Liver (tissue), 9 donors: Measurements from ENCODE around the gene RAB23. TPM values are rescaled to one million over a fixed set of nuclear protein-coding genes. Genes with fewer than 3 reads are reported as not detected.

Source experiments
- DNase-seq: peaks from one replicate; pipeline ENCODE4 v3.0.0-alpha.2; 2017; ENCODE audit warnings: low spot score
- H3K27ac ChIP-seq, 2 donors: one replicate each; pipeline ENCODE4 v1.7.0; 2013; ENCODE audit warnings: inconsistent platforms in 2 of 2, low read length in 2 of 2, control low read depth in 1 of 2, low read depth in 1 of 2, mild to moderate bottlenecking in 1 of 2
- H3K27me3 ChIP-seq, 4 donors: one replicate each; pipeline versions ENCODE4 v1.6.1 to v1.7.0; 2013; ENCODE audit warnings: low read length in 3 of 4, inconsistent platforms in 1 of 4, mild to moderate bottlenecking in 1 of 4, moderate library complexity in 1 of 4; ENCODE audit not compliant: control insufficient read depth in 4 of 4, insufficient read depth in 4 of 4
- H3K36me3 ChIP-seq, 4 donors: one replicate each; pipeline versions ENCODE4 v1.6.1 to v1.7.0; 2013; ENCODE audit warnings: low read length in 3 of 4, mild to moderate bottlenecking in 3 of 4, low read depth in 1 of 4, moderate library complexity in 1 of 4; ENCODE audit not compliant: control insufficient read depth in 4 of 4, insufficient read depth in 3 of 4
- H3K4me1 ChIP-seq, 4 donors: one replicate each; pipeline versions ENCODE4 v1.6.1 to v1.7.0; 2013; ENCODE audit warnings: low read length in 3 of 4, mild to moderate bottlenecking in 3 of 4, moderate library complexity in 1 of 4; ENCODE audit not compliant: control insufficient read depth in 4 of 4, insufficient read depth in 4 of 4
- H3K4me3 ChIP-seq, 3 donors: one replicate each; pipeline versions ENCODE4 v1.6.1 to v1.7.0; 2013; ENCODE audit warnings: low read length in 3 of 3, control low read depth in 1 of 3, low read depth in 1 of 3, mild to moderate bottlenecking in 1 of 3
- H3K9ac ChIP-seq, 2 donors: one replicate each; pipeline ENCODE4 v1.7.0; 2013; ENCODE audit warnings: low read length in 2 of 2, mild to moderate bottlenecking in 2 of 2, moderate library complexity in 2 of 2, control low read depth in 1 of 2, low read depth in 1 of 2
- H3K9me3 ChIP-seq, 4 donors: one replicate each; pipeline versions ENCODE4 v1.6.1 to v1.7.0; 2013; ENCODE audit warnings: low read length in 3 of 4; ENCODE audit not compliant: control insufficient read depth in 4 of 4
- HNF4A ChIP-seq, 2 donors: conservative IDR thresholded peaks; 2 replicates each; pipeline ENCODE4 v1.6.1; 2016; ENCODE audit warnings: antibody characterized with exemption in 2 of 2, mild to moderate bottlenecking in 2 of 2
- JUND ChIP-seq, 2 donors: IDR thresholded peaks; 2 replicates each; pipeline ENCODE4 v1.6.1; 2016; ENCODE audit warnings: antibody characterized with exemption in 2 of 2
- NR2F2 ChIP-seq: IDR thresholded peaks from 2 replicates; pipeline ENCODE4 v1.6.1; 2016; ENCODE audit warnings: antibody characterized with exemption
- RAD21 ChIP-seq, 2 donors: IDR thresholded peaks; 2 replicates each; pipeline ENCODE4 v1.6.1; 2016; ENCODE audit warnings: antibody characterized with exemption in 2 of 2, mild to moderate bottlenecking in 2 of 2
- RXRA ChIP-seq, 2 donors: IDR thresholded peaks; 2 replicates each; pipeline ENCODE4 v1.6.1; 2017 to 2018; ENCODE audit warnings: antibody characterized with exemption in 2 of 2, mild to moderate bottlenecking in 1 of 2
- TAF1 ChIP-seq: conservative IDR thresholded peaks from 2 replicates; pipeline ENCODE4 v1.6.1; 2016; ENCODE audit warnings: antibody characterized with exemption, mild to moderate bottlenecking
- YY1 ChIP-seq: IDR thresholded peaks from 2 replicates; pipeline ENCODE4 v1.6.1; 2016; ENCODE audit warnings: antibody characterized with exemption, mild to moderate bottlenecking
- WGBS: extraction: QIAGEN DNeasy Blood & Tissue Kit; methylation state at CpG from one replicate; pipeline ENCODE4 v1.1.7; 2013; 5-methylcytosine and 5-hydroxymethylcytosine counted together
- polyA plus RNA-seq, 2 donors: library from polyadenylated mRNA; stranded (reverse) in 1 of 2; unstranded in 1 of 2; fragments of 200-250 nt in 1 of 2; fragments of >200 nt in 1 of 2; fragmentation: Nextera tagmentation in 1 of 2; extraction: Ambion mirVana in 1 of 2; gene quantifications; one replicate each; pipeline versions ENCODE4 v1.2.1 to v1.2.3, GENCODE V29; 2013 to 2015
- total RNA-seq, 2 donors: library from RNA; depleted of rRNA; stranded (reverse); fragments of >200 nt; gene quantifications; one replicate each; pipeline ENCODE4 v1.2.3, GENCODE V29; 2014
- TF ChIP-seq, protein P1 (sequence below): IDR thresholded peaks from 2 replicates; pipeline ENCODE4 v1.6.1; 2016; ENCODE audit warnings: antibody characterized with exemption, mild to moderate bottlenecking
- TF ChIP-seq, protein P2 (sequence below): fragments of 150-350 bp; IDR thresholded peaks from 2 replicates; pipeline ENCODE4 v1.5.1; 2017; ENCODE audit warnings: improper control_type of control experiment, low read depth, low read length; ENCODE audit not compliant: missing input control
- TF ChIP-seq, protein P3 (sequence below): IDR thresholded peaks from 2 replicates; pipeline ENCODE4 v1.6.1; 2016; ENCODE audit warnings: antibody characterized with exemption
- donor health status: healthy.
- donor health status: healthy.
- donor health status: healthy.
- donor health status: healthy.
- donor health status: healthy.

The RAB23 gene
- total and polyA plus RNA-seq, 4 donors = 0.60 to 4.3 (median 2.4) TPM

DNA sequence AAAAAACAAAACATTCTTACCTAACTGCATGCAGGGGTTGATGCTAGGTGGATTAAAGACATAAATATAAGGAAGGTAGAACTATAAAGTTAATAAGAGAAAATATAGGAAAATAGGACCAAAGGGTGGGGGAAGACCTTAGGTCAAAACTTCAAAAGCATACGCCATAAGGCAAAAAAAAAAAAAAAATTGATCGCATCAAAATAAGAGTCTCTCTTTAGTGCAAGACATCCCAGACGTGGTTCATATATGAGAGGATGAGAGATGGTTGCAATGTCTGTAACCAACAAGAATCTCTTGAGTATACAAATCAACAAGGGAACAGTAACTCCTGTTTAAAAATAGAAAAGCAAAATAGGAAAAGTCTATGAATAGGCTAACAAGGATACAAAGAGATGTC is 41.5 kb downstream of the RAB23 start:
- Histone ChIP-seq H3K36me3 (peaks cover 0 to 12% (median 10%) of the 10 kb centered on the region in 4 donors), H3K4me3 (no peak overlapping the region), H3K4me1 (no peaks in the 10 kb centered on the region), H3K9me3 (no peaks in the 10 kb centered on the region), H3K27ac (no peak overlapping the region), H3K9ac (no peak overlapping the region), H3K27me3 (no peaks in the 10 kb centered on the region)
- DNase-seq = no peak
- WGBS = 95% methylated on average over 3 of the region's 3 CpGs
- TF ChIP-seq TAF1 (no peak), RAD21 (IDR thresholded peaks at IDR 0.05) (no peak), HNF4A (conservative IDR thresholded peaks at IDR 0.05) (no peak), YY1 (no peak), NR2F2 (no peak)
- TF ChIP-seq, protein P1, sequence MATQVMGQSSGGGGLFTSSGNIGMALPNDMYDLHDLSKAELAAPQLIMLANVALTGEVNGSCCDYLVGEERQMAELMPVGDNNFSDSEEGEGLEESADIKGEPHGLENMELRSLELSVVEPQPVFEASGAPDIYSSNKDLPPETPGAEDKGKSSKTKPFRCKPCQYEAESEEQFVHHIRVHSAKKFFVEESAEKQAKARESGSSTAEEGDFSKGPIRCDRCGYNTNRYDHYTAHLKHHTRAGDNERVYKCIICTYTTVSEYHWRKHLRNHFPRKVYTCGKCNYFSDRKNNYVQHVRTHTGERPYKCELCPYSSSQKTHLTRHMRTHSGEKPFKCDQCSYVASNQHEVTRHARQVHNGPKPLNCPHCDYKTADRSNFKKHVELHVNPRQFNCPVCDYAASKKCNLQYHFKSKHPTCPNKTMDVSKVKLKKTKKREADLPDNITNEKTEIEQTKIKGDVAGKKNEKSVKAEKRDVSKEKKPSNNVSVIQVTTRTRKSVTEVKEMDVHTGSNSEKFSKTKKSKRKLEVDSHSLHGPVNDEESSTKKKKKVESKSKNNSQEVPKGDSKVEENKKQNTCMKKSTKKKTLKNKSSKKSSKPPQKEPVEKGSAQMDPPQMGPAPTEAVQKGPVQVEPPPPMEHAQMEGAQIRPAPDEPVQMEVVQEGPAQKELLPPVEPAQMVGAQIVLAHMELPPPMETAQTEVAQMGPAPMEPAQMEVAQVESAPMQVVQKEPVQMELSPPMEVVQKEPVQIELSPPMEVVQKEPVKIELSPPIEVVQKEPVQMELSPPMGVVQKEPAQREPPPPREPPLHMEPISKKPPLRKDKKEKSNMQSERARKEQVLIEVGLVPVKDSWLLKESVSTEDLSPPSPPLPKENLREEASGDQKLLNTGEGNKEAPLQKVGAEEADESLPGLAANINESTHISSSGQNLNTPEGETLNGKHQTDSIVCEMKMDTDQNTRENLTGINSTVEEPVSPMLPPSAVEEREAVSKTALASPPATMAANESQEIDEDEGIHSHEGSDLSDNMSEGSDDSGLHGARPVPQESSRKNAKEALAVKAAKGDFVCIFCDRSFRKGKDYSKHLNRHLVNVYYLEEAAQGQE = no peak

DNA sequence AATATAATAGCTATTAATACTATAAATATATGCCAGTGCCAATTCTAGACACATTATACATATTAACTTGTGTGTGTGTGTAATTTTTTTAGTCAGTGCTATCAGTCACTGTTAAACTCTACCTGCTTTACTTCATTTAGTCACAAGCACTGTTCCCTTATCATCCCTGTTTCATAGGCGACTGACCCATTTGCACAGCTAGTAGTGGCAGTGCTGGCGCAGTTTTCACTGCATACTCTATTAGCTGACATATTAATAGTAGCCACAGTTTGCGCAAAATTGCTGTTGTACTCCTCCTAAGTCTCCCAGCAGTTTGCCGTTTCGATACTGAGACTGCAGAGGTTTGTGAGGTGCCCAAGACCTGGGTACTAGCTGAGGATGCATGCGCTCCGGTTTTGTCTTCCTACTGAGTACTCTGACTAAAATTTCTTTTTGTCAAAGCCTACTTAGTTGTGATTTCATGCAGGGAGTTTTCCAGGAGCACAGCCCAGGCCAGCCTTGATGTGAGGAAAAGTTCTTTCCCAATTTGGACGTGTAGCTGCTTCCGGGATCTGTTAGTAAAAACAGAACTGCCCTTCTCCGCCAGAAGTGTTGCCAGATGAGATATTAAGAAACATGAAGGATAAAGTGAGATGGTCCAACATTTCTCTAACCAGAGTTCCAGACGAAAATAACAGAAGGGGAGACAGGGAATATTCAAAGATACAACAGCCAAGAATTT is 44.4 kb downstream of the RAB23 start:
- no peaks in the 10 kb centered on the region for H3K27me3 ChIP-seq
- TF ChIP-seq, protein P2, sequence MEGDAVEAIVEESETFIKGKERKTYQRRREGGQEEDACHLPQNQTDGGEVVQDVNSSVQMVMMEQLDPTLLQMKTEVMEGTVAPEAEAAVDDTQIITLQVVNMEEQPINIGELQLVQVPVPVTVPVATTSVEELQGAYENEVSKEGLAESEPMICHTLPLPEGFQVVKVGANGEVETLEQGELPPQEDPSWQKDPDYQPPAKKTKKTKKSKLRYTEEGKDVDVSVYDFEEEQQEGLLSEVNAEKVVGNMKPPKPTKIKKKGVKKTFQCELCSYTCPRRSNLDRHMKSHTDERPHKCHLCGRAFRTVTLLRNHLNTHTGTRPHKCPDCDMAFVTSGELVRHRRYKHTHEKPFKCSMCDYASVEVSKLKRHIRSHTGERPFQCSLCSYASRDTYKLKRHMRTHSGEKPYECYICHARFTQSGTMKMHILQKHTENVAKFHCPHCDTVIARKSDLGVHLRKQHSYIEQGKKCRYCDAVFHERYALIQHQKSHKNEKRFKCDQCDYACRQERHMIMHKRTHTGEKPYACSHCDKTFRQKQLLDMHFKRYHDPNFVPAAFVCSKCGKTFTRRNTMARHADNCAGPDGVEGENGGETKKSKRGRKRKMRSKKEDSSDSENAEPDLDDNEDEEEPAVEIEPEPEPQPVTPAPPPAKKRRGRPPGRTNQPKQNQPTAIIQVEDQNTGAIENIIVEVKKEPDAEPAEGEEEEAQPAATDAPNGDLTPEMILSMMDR = no peak
- H3K9me3 ChIP-seq = no peaks in the 10 kb centered on the region
- H3K27ac ChIP-seq = no peak overlapping the region
- DNase-seq = no peak
- H3K36me3 ChIP-seq = peaks cover 0 to 5% (median 4%) of the 10 kb centered on the region in 4 donors
- peaks cover 0 to 14% (median 4%) of the 10 kb centered on the region in 4 donors for H3K4me1 ChIP-seq
- WGBS = 87% methylated on average over 11 of the region's 11 CpGs
- H3K4me3 ChIP-seq = no peak overlapping the region
- H3K9ac ChIP-seq = no peak overlapping the region

DNA sequence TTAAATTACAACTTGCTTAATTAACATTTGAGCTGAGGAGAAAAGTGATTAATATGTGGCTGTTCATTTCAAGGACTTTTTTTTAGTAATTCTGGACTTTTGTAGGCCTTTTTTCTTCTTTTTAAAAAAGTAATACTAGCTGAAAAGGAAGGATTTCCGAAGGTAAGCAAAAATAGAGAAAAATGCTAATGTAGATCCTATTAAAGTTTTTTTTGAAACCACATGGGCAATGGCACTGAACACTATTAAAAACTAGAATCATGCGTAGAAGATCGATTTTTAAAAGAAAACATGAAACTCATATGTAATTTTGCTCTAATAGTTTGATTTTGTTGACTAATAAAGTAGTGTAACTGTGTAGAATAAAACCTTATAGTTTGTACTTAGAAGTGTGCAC is 47.6 kb downstream of the RAB23 start:
- H3K9ac ChIP-seq = no peak overlapping the region
- WGBS = 99% methylated on average over 3 of the region's 3 CpGs
- DNase-seq = no peak
- H3K4me1 ChIP-seq = peaks cover 0 to 24% (median 5%) of the 10 kb centered on the region in 4 donors
- no peaks in the 10 kb centered on the region for H3K9me3 ChIP-seq
- no peaks in the 10 kb centered on the region for H3K36me3 ChIP-seq
- no peaks in the 10 kb centered on the region for H3K27me3 ChIP-seq
- H3K4me3 ChIP-seq = no peak overlapping the region
- no peak overlapping the region for H3K27ac ChIP-seq
- TF ChIP-seq, protein P3, sequence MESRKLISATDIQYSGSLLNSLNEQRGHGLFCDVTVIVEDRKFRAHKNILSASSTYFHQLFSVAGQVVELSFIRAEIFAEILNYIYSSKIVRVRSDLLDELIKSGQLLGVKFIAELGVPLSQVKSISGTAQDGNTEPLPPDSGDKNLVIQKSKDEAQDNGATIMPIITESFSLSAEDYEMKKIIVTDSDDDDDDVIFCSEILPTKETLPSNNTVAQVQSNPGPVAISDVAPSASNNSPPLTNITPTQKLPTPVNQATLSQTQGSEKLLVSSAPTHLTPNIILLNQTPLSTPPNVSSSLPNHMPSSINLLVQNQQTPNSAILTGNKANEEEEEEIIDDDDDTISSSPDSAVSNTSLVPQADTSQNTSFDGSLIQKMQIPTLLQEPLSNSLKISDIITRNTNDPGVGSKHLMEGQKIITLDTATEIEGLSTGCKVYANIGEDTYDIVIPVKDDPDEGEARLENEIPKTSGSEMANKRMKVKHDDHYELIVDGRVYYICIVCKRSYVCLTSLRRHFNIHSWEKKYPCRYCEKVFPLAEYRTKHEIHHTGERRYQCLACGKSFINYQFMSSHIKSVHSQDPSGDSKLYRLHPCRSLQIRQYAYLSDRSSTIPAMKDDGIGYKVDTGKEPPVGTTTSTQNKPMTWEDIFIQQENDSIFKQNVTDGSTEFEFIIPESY = no peak
- no peak for TF ChIP-seq RXRA (IDR thresholded peaks at IDR 0.05)
- TF ChIP-seq HNF4A (conservative IDR thresholded peaks at IDR 0.05) = no peak
- TF ChIP-seq JUND (IDR thresholded peaks at IDR 0.05) = no peak
